ENCODE measurements around the gene AGXT. TPM values are rescaled to one million over a fixed set of nuclear protein-coding genes. Genes with fewer than 3 reads are reported as not detected.
A peak's percentile ranks its signal among the peaks of the same experiment; 100 is the strongest.
"Not testable (repeated sequence)": the region's sequence is repeated elsewhere in the genome, so short reads cannot be mapped to it uniquely, and the experiment has no call there.

The AGXT gene
- polyA plus RNA-seq, 1 donor (not counting 4 experiments of a cell fraction or from before 2014, with no cell fraction given): not detected

DNA sequence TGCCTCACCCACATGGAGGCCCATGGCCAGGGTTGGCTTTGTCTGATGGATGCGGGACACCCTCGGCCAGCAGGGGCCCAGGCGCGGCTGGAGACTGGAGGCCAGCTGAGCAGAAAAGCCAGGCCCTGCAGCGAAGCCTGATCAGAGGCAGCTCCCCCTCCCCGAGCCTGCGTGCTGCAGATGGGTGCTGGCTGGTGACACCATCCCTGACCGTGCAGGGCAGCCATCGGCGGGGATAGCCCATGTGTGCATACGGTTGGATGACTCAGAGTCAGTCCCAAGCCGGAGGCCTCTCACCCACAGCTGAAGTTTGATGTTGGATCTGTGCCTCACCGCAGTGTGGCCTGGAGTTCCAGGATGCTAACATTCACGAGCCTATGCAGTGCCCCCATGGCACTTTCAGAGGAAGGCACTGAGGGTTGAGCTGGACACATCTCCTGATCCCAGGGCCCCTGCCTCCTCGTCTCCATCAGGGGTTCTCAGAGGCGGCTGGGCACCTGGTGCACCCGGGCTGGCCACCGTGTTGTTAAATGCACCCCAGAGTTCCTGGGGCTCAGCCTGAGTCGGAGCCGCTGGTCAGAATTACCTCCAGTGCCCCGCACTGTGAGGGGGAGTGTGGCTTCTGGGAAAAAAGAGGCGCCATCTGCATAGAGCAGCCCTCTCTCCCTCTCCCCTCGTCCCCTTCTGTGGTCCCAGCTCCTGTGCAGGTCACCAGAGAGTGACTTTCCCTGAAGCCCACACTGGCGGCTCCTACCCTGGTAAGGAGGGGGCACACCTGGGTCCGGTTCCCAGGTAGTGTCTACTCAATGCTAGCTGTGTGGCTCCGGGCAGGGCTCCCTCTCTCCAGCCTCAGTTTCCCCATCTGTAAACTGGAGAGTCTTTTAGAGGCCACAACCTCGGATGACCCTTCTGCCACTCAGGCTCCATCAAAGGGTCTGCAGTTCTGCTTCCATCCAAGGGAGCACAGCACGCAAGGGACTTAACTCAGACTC, 29.2 kb upstream of the AGXT start:
- H3K4me2 ChIP-seq (ENCODE audit: control insufficient read depth, extremely low read depth, insufficient read depth, low read depth, low read length): no peak overlapping the region
- no peaks in the 10 kb centered on the region for H3K79me2 ChIP-seq (ENCODE audit: control insufficient read depth, insufficient read depth, low read length)
- no peak overlapping the region for H3K9ac ChIP-seq (ENCODE audit: control insufficient read depth, extremely low read depth, insufficient read depth, low read length)
- H3K27ac ChIP-seq (ENCODE audit: control insufficient read depth, insufficient read depth, low read length): no peak overlapping the region
- no peaks in the 10 kb centered on the region for H4K20me1 ChIP-seq (ENCODE audit: control insufficient read depth, extremely low read depth, insufficient read depth, low read length)
- peaks cover 10% of the 10 kb centered on the region for H3K27me3 ChIP-seq (ENCODE audit: control insufficient read depth, extremely low read depth, insufficient read depth, low read length)
- no peaks in the 10 kb centered on the region for H3K4me1 ChIP-seq (ENCODE audit: control insufficient read depth, extremely low read depth, insufficient read depth, low read length)
- no peaks in the 10 kb centered on the region for H3K9me3 ChIP-seq (ENCODE audit: control insufficient read depth, low read depth, low read length)
- dilution Hi-C loops (cut with MboI; ENCODE audit: extremely low pct_ligation_motif_present, low sequenced_read_pairs): no loop called here
- no peak overlapping the region for H3K4me3 ChIP-seq (ENCODE audit: control insufficient read depth in 2 of 3, extremely low read depth in 1 of 3, insufficient read depth in 2 of 3, low read depth in 1 of 3, low read length in 3 of 3)
- no peak for TF ChIP-seq EZH2 (IDR thresholded peaks at IDR 0.05; ENCODE audit: low read length)
- H3K36me3 ChIP-seq (ENCODE audit: control insufficient read depth in 2 of 2, extremely low read depth in 1 of 2, insufficient read depth in 2 of 2, low read length in 2 of 2): no peaks in the 10 kb centered on the region
- FAIRE-seq: no peak
- no peak overlapping the region for H2AFZ ChIP-seq (ENCODE audit: control insufficient read depth, low read length)
- DNase-seq (ENCODE audit: low read depth, low spot score): no peak
- H3K9me1 ChIP-seq (ENCODE audit: control insufficient read depth, extremely low read depth, insufficient read depth, low read length): no peaks in the 10 kb centered on the region

DNA sequence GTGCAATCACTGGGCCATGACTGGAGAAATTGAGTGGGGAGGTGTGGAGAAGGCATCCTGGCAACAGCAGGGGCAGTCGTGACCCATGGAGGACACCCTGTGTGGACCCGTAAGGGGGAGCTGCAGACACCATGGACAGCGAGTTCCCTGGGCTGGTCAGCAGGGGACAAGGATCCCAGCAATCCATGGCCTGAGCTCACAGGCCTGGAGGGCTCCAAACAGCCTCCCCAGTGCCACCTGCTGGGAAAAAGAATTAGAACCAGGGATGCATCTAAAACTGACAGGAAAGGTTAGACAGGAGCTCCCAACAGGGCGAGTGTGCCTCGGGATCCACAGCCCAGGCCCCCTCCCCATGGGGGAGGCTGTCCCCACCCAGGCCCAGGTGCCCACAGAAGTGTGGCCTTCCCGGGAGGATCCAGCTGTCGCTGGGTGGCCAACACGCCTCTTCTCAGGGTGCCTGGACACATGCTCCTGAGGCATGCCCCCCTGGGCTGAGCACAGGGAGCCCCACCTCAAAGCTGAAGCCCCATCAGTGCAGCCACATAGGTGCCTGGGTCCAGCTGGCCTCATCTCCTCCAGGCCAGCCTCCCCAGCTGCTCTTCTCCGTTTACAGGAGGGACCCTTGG, 28.1 kb upstream of the AGXT start:
- Histone ChIP-seq H4K20me1 (ENCODE audit: control insufficient read depth, extremely low read depth, insufficient read depth, low read length) (no peaks in the 10 kb centered on the region), H3K36me3 (ENCODE audit: control insufficient read depth in 2 of 2, extremely low read depth in 1 of 2, insufficient read depth in 2 of 2, low read length in 2 of 2) (no peaks in the 10 kb centered on the region), H3K9me3 (ENCODE audit: control insufficient read depth, low read depth, low read length) (no peaks in the 10 kb centered on the region), H3K27ac (ENCODE audit: control insufficient read depth, insufficient read depth, low read length) (no peak overlapping the region), H3K4me3 (ENCODE audit: control insufficient read depth in 2 of 3, extremely low read depth in 1 of 3, insufficient read depth in 2 of 3, low read depth in 1 of 3, low read length in 3 of 3) (no peak overlapping the region), H2AFZ (ENCODE audit: control insufficient read depth, low read length) (no peak overlapping the region), H3K4me1 (ENCODE audit: control insufficient read depth, extremely low read depth, insufficient read depth, low read length) (no peaks in the 10 kb centered on the region), H3K9ac (ENCODE audit: control insufficient read depth, extremely low read depth, insufficient read depth, low read length) (no peak overlapping the region), H3K27me3 (ENCODE audit: control insufficient read depth, extremely low read depth, insufficient read depth, low read length) (peaks cover 10% of the 10 kb centered on the region), H3K4me2 (ENCODE audit: control insufficient read depth, extremely low read depth, insufficient read depth, low read depth, low read length) (no peak overlapping the region), H3K79me2 (ENCODE audit: control insufficient read depth, insufficient read depth, low read length) (no peaks in the 10 kb centered on the region), H3K9me1 (ENCODE audit: control insufficient read depth, extremely low read depth, insufficient read depth, low read length) (no peaks in the 10 kb centered on the region)
- TF ChIP-seq CTCF (optimal IDR thresholded peaks at IDR 0.05 in 1 of 3, IDR thresholded peaks at IDR 0.05 in 1 of 3, conservative IDR thresholded peaks at IDR 0.05 in 1 of 3; ENCODE audit: extremely low read depth in 1 of 3, insufficient read depth in 2 of 3, low read length in 3 of 3) (peak; percentile 62 to 76 (median 63)), EZH2 (IDR thresholded peaks at IDR 0.05; ENCODE audit: low read length) (no peak)
- dilution Hi-C loops (cut with MboI; ENCODE audit: extremely low pct_ligation_motif_present, low sequenced_read_pairs): no loop called here
- FAIRE-seq (no peak), DNase-seq (ENCODE audit: low read depth, low spot score) (no peak)

GRCh38 chr2:240846309-240846708, 22.3 kb upstream of the AGXT start:
- not testable (repeated sequence) for H3K4me1 ChIP-seq (ENCODE audit: control insufficient read depth, extremely low read depth, insufficient read depth, low read length); H3K9me3 ChIP-seq (ENCODE audit: control insufficient read depth, low read depth, low read length); H3K4me2 ChIP-seq (ENCODE audit: control insufficient read depth, extremely low read depth, insufficient read depth, low read depth, low read length); H3K9ac ChIP-seq (ENCODE audit: control insufficient read depth, extremely low read depth, insufficient read depth, low read length); H3K27me3 ChIP-seq (ENCODE audit: control insufficient read depth, extremely low read depth, insufficient read depth, low read length); H3K79me2 ChIP-seq (ENCODE audit: control insufficient read depth, insufficient read depth, low read length); H2AFZ ChIP-seq (ENCODE audit: control insufficient read depth, low read length); H3K27ac ChIP-seq (ENCODE audit: control insufficient read depth, insufficient read depth, low read length); FAIRE-seq; DNase-seq (ENCODE audit: low read depth, low spot score); H3K9me1 ChIP-seq (ENCODE audit: control insufficient read depth, extremely low read depth, insufficient read depth, low read length); H4K20me1 ChIP-seq (ENCODE audit: control insufficient read depth, extremely low read depth, insufficient read depth, low read length); H3K4me3 ChIP-seq (ENCODE audit: control insufficient read depth in 2 of 3, extremely low read depth in 1 of 3, insufficient read depth in 2 of 3, low read depth in 1 of 3, low read length in 3 of 3); H3K36me3 ChIP-seq (ENCODE audit: control insufficient read depth in 2 of 2, extremely low read depth in 1 of 2, insufficient read depth in 2 of 2, low read length in 2 of 2)
- dilution Hi-C loops (cut with MboI; ENCODE audit: extremely low pct_ligation_motif_present, low sequenced_read_pairs): loop anchor here (5.0 kb wide), 1 partner anchor 46 kb away; no protein-coding TSS in a partner anchor
